GM23338 (cell line): ENCODE measurements around the gene PDE2A. TPM values are rescaled to one million over a fixed set of nuclear protein-coding genes. Genes with fewer than 3 reads are reported as not detected.

Experiments used
- ATAC-seq: fragments of 200-7000 bp; cut with Tn5 transposase; 3 replicates; pipeline ENCODE4 v1.9.1; 2020
- DNase-seq: peaks from one replicate; pipeline ENCODE4 v3.0.0-alpha.2; 2015; ENCODE audit warnings: low spot score
- H2AFZ ChIP-seq: fragments of 200-600 bp; sonication (generic); 2 replicates; pipeline ENCODE4 v1.8.0; 2016; ENCODE audit warnings: antibody characterized with exemption, mild to moderate bottlenecking, moderate library complexity
- H3F3A ChIP-seq: fragments of 200-600 bp; sonication (generic); replicated peaks from 2 replicates; pipeline ENCODE4 v1.8.0; 2017; ENCODE audit warnings: antibody characterized with exemption, mixed run types, low read depth
- H3K27ac ChIP-seq: fragments of 200-600 bp; sonication (generic); 2 replicates; pipeline ENCODE4 v1.6.1; 2016; ENCODE audit warnings: low read depth
- H3K27me3 ChIP-seq: fragments of 200-600 bp; sonication (generic); 2 replicates; pipeline ENCODE4 v1.8.0; 2016; ENCODE audit warnings: mild to moderate bottlenecking, mixed run types, moderate library complexity; ENCODE audit not compliant: insufficient read depth
- H3K36me3 ChIP-seq: fragments of 200-600 bp; sonication (generic); 2 replicates; pipeline ENCODE4 v1.8.0; 2016; ENCODE audit warnings: mild to moderate bottlenecking; ENCODE audit not compliant: insufficient read depth
- H3K4me1 ChIP-seq: fragments of 200-600 bp; sonication (generic); 2 replicates; pipeline ENCODE4 v1.8.0; 2016; ENCODE audit warnings: mild to moderate bottlenecking, moderate library complexity; ENCODE audit not compliant: insufficient read depth
- H3K4me2 ChIP-seq: fragments of 200-600 bp; sonication (generic); 2 replicates; pipeline ENCODE4 v1.7.1; 2017; ENCODE audit warnings: mixed run types
- H3K4me3 ChIP-seq: fragments of 200-600 bp; sonication (generic); 2 replicates; pipeline ENCODE4 v1.6.1; 2016; ENCODE audit warnings: mixed run types
- H3K79me2 ChIP-seq: fragments of 200-600 bp; sonication (generic); replicated peaks from 2 replicates; pipeline ENCODE4 v1.8.0; 2017; ENCODE audit warnings: mild to moderate bottlenecking; ENCODE audit not compliant: insufficient read depth
- H3K9me2 ChIP-seq: fragments of 200-600 bp; sonication (generic); 2 replicates; pipeline ENCODE4 v1.8.0; 2017; ENCODE audit not compliant: insufficient read depth
- H4K20me1 ChIP-seq: fragments of 200-600 bp; sonication (generic); replicated peaks from 2 replicates; pipeline ENCODE4 v1.8.0; 2017; ENCODE audit warnings: mild to moderate bottlenecking; ENCODE audit not compliant: insufficient read depth
- H3K27ac Mint-ChIP-seq: 2 replicates; pipeline ENCODE4 v1.8.0; 2020; ENCODE audit warnings: inconsistent platforms, mild to moderate bottlenecking, moderate library complexity, mixed read lengths
- H3K27me3 Mint-ChIP-seq: 3 replicates; pipeline ENCODE4 v1.8.0; 2022; ENCODE audit warnings: low read depth, mild to moderate bottlenecking, moderate library complexity, mixed read lengths, inconsistent platforms; ENCODE audit not compliant: insufficient read depth, poor library complexity
- H3K36me3 Mint-ChIP-seq: 3 replicates; pipeline ENCODE4 v1.8.0; 2021; ENCODE audit warnings: low read depth, mild to moderate bottlenecking, inconsistent platforms, moderate library complexity, mixed read lengths
- H3K4me1 Mint-ChIP-seq: 3 replicates; pipeline ENCODE4 v1.8.0; 2020; ENCODE audit warnings: mild to moderate bottlenecking, inconsistent platforms, mixed read lengths
- H3K4me3 Mint-ChIP-seq: 3 replicates; pipeline ENCODE4 v1.8.0; 2021; ENCODE audit warnings: moderate library complexity, mild to moderate bottlenecking, inconsistent platforms, mixed read lengths
- H3K9me3 Mint-ChIP-seq: 3 replicates; pipeline ENCODE4 v1.8.0; 2020; ENCODE audit warnings: moderate library complexity, mild to moderate bottlenecking, inconsistent platforms, mixed read lengths
- ETS1 ChIP-seq: IDR thresholded peaks from 2 replicates; pipeline ENCODE4 v1.6.1; 2016; ENCODE audit warnings: antibody characterized with exemption
- NANOG ChIP-seq: IDR thresholded peaks from 2 replicates; pipeline ENCODE4 v1.6.1; 2016; ENCODE audit warnings: antibody characterized with exemption, borderline replicate concordance
- POLR2AphosphoS5 ChIP-seq: IDR thresholded peaks from 2 replicates; pipeline ENCODE4 v1.6.1; 2016; ENCODE audit warnings: antibody characterized with exemption, low read depth
- REST ChIP-seq: IDR thresholded peaks from one replicate; pipeline ENCODE4 v1.6.1; 2018; ENCODE audit warnings: antibody characterized with exemption; ENCODE audit not compliant: unreplicated experiment
- STAT1 ChIP-seq: IDR thresholded peaks from one replicate; pipeline ENCODE4 v1.6.1; 2016; ENCODE audit warnings: antibody characterized with exemption; ENCODE audit not compliant: unreplicated experiment
- polyA plus RNA-seq: library from polyadenylated mRNA; unstranded; fragments of >200 nt; fragmentation: Nextera tagmentation; extraction: Ambion mirVana; gene quantifications from 2 replicates; pipeline ENCODE4 v1.2.1, GENCODE V29; 2016
- total RNA-seq: library from RNA; depleted of rRNA; stranded (reverse); fragments of >200 nt; shearing (Covaris generic); gene quantifications from 2 replicates; pipeline ENCODE4 v1.2.3, GENCODE V29; 2014

Gene PDE2A
- total and polyA plus RNA-seq, 2 experiments from 2014 or later, result 4.3 to 16.2 TPM

- Histone ChIP-seq H3K27ac (no peak overlapping the region), H3K4me2 (no peak overlapping the region), H3K27me3 (no peaks in the 10 kb centered on the region), H3K36me3 (no peaks in the 10 kb centered on the region), H2AFZ (no peak overlapping the region), H3K4me3 (no peak overlapping the region), H3K9me2 (no peaks in the 10 kb centered on the region), H3K4me1 (peaks cover 5% of the 10 kb centered on the region; the same call in 1 of the 2 replicates), H3F3A (no peaks in the 10 kb centered on the region), H4K20me1 (no peaks in the 10 kb centered on the region), H3K79me2 (no peaks in the 10 kb centered on the region)
- peak; percentile 91 for DNase-seq
- Mint-ChIP-seq H3K27me3 (peaks cover 15% of the 10 kb centered on the region), H3K9me3 (no peaks in the 10 kb centered on the region), H3K4me1 (peaks cover 22% of the 10 kb centered on the region), H3K4me3 (no peak overlapping the region), H3K36me3 (no peaks in the 10 kb centered on the region), H3K27ac (no peak overlapping the region)
- TF ChIP-seq REST (no peak), ETS1 (no peak), NANOG (no peak)
- ATAC-seq, result peak; percentile 95
Measured at GRCh38 chr11:72652873-72653630, 21.2 kb downstream of the PDE2A start.

- no peak overlapping the region for H3K4me2 ChIP-seq
- H3K4me1 ChIP-seq, result peaks cover 5% of the 10 kb centered on the region; the same call in 1 of the 2 replicates
- H3K79me2 ChIP-seq, result no peaks in the 10 kb centered on the region
- Mint-ChIP-seq H3K4me3 (no peak overlapping the region), H3K27ac (no peak overlapping the region), H3K9me3 (no peaks in the 10 kb centered on the region), H3K4me1 (peaks cover 22% of the 10 kb centered on the region), H3K27me3 (peaks cover 15% of the 10 kb centered on the region), H3K36me3 (no peaks in the 10 kb centered on the region)
- H3F3A ChIP-seq, result no peaks in the 10 kb centered on the region
- no peaks in the 10 kb centered on the region for H3K9me2 ChIP-seq
- no peaks in the 10 kb centered on the region for H4K20me1 ChIP-seq
- no peak overlapping the region for H3K4me3 ChIP-seq
- H3K36me3 ChIP-seq, result no peaks in the 10 kb centered on the region
- ATAC-seq (no peak), DNase-seq (no peak)
- TF ChIP-seq STAT1 (no peak), POLR2AphosphoS5 (no peak)
- no peaks in the 10 kb centered on the region for H3K27me3 ChIP-seq
- no peak overlapping the region for H2AFZ ChIP-seq
- no peak overlapping the region for H3K27ac ChIP-seq
Measured at GRCh38 chr11:72652133-72652532, 22.1 kb downstream of the PDE2A start.
